Measurements from ENCODE around the gene MTMR12.
"Not testable (repeated sequence)": the region's sequence is repeated elsewhere in the genome, so short reads cannot be mapped to it uniquely, and the experiment has no call there.

MTMR12 gene

DNA sequence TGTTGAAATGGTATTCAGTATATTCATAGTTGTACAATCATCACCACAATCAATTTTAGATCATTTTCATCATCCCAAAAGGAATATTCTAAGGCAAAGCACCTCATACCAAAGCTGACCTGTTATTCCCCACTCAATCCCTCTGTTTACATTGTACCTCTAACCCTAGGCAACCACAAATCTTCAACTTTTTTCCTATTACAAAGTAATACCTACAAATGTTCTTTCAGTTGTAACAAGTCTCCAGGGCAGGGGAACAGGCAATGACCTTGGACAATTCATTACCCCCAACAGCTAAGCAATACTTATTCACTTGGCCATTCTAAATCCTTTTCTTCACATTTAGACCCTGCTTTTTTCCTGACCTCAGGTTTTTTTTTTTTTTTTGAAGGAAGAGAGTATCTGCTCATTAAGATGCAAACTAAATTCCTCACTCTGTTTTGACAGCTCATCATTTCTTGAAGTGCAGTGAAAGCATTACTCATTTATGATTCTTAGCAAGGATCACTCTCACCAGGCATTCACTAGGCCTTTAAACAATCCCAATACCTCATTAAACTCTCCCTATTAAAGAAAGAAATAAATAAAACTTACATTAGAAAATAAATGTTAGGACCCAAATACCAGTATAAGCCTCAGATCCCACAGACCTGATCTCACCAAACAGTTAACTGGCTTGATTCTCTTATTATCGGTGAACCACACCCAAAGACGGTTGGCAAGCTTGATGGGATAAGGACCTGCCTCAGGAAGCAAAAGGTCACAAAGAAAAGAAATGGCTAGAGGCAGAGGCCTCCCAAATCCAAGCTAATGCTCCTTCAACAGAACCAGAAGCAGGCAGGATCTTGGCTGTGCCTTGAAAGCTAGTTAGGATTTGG is 15.3 kb downstream of the MTMR12 start:
- DNase-seq (ENCODE audit: low read depth), result no peak

GRCh38 chr5:32295966-32296772 is 16.6 kb downstream of the MTMR12 start:
- not testable (repeated sequence) for DNase-seq (ENCODE audit: low read depth)

DNA sequence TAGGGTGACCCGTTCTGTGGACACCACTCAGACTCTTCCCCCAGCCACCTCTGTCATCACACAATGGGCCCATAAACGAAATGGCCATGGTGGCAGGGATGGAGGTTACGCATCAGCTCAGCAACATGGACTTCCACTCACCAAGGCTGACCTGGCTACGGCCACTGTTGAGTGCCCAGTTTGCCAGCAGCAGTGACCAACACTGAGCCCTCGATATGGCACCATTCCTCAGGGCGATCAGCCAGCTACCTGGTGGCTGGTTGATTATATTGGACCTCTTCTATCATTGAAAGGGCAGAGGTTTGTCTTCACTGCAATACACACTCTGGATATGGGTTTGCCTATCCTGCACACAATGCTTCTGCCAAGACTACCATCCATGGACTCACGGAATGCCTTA is 21.1 kb downstream of the MTMR12 start:
- DNase-seq (ENCODE audit: low read depth), result no peak

DNA sequence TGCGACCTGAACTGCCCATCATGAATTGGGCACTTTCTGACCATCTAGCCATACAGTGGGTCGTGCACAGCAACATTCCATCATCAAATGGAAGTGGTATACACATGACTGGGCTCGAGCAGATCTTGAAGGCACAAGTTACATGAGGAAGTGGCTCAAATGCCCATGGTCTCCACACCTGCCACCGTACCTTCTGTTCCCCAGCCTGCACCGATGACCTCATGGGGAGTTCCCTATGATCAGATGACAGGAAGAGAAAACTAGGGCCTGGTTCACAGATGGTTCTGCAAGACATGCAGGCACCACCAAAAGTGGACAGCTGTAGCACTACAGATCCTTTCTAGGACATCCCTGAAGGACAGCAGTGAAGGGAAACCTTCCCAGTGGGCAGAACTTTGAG is 21.8 kb downstream of the MTMR12 start:
- no peak for DNase-seq (ENCODE audit: low read depth)

DNA sequence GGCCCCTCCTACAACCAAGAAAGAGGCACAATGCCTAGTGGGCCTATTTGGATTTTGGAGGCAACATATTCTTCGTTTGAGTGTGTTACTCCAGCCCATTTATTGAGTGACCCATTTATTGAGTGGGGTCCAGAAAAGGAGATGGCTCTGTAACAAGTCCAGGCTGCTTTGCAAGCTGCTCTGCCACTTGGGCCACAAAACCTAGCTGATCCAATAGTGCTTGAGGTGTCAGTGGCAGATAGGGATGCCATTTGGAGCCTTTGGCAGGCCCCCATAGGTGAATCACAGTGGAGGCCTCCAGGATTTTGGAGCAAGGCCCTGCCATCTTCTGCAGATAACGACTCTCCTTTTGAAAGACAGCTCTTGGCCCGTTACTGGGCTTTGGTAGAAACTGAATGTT is 22.2 kb downstream of the MTMR12 start:
- not testable (repeated sequence) for DNase-seq (ENCODE audit: low read depth)

DNA sequence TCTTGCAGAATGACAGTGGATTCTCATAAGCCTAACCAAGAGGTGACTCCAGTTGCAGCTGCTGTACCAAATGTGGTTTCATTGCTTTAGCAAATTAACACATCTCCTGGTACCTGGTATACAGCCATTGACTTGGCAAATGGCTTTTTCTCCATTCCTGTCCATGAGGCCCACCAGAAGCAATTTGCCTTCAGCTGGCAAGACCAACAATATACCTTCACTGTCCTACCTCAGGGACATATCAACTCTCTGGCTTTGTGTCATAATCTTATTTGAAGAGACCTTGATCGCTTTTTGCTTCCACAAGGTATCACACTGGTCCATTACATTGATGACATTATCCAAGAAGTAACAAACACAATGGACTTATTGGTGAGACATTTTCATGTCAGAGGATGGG is 22.8 kb downstream of the MTMR12 start:
- DNase-seq (ENCODE audit: low read depth), result not testable (repeated sequence)

DNA sequence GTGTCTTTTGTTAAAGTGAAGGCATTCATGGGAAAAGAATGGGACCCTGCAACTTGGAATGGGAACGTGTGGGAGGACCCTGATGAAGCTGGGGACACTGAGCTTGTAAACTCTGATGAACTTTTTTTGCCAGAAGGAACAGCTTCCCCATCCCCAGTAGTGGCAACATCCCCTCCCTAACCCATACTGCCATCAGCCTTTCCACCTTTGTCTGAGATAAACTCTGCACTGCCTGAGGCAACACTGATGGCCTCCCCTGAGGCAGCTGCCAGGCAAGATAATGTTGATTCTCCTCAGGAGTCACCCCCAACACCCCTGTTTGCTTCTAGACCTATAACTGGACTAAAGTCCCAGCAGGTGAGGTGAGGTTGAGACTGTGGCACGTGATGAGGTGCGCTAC is 24.6 kb downstream of the MTMR12 start:
- not testable (repeated sequence) for DNase-seq (ENCODE audit: low read depth)

- DNase-seq (ENCODE audit: low read depth), result not testable (repeated sequence)
Observed at GRCh38 chr5:32287525-32287924, 25.2 kb downstream of the MTMR12 start.

GRCh38 chr5:32285510-32286138 is 27.1 kb downstream of the MTMR12 start:
- no peak for DNase-seq (ENCODE audit: low read depth)

DNA sequence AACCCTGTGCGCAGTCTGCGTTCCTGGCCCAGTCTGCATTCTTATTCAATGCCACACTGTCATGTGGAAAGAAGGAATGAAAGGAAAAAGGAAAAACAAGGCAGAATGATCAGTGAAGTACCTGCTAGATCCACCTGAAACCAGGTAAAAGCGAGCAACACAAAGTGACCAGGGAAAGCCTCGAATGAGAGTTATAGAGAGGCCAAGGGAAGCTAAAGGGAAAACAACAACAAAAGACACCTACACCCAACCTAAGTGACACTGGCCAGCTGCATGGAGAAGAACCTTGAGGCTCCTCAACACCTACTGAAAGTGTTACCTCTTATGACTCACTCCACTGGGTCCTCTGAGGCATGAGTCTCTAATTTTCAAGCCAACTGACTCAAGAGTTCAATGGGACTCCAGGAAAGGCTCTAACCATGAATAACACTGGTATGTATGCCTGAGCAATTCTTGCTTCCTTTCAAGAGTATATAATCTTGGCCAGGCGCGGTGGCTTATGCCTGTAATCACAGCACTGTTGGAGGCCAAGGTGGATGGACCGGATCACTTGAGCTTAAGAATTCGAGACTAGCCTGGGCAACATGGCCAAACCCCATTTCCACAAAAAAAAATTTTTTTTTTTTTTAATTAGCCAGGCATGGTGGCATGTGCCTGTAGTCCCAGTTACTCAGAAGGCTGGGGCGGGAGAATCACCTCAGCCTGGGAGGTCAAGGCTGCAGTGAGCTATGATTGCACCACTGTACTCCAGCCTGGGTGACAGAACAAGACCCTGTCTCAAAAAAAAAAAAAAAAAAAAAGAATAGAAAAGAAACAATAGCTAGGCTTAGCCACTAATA is 29.0 kb downstream of the MTMR12 start:
- no peak for DNase-seq (ENCODE audit: low read depth)

- DNase-seq (ENCODE audit: low read depth), result no peak
Observed at GRCh38 chr5:32283061-32283460, 29.7 kb downstream of the MTMR12 start.

- DNase-seq (ENCODE audit: low read depth), result no peak
Observed at GRCh38 chr5:32282633-32283032, 30.1 kb downstream of the MTMR12 start.

GRCh38 chr5:32281378-32282133 is 31.2 kb downstream of the MTMR12 start:
- not testable (repeated sequence) for DNase-seq (ENCODE audit: low read depth)

DNA sequence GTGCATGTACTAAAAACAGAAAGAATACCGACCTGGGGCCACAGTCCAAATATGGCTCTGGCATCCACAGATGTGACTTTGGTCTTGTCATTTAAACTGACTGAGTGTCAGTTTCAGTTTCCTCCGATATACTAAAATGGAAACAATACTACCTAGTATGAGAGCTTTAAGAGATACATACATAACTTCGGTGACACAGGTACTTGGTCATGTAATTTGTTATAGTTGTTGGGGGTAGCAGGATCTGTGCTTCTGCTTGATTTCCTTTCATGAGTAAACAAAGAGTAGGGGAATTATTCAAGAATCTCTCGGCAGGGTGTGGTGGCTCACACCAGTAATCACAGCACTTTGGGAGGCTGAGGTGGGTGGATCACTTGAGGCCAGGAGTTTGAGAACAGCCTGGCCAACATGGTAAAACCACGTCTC is 32.1 kb downstream of the MTMR12 start:
- no peak for DNase-seq (ENCODE audit: low read depth)

GRCh38 chr5:32279786-32280185 is 33.0 kb downstream of the MTMR12 start:
- DNase-seq (ENCODE audit: low read depth), result no peak

- DNase-seq (ENCODE audit: low read depth), result no peak
Observed at GRCh38 chr5:32279223-32279622, 33.5 kb downstream of the MTMR12 start.

- no peak for DNase-seq (ENCODE audit: low read depth)
Observed at GRCh38 chr5:32278406-32278805, 34.3 kb downstream of the MTMR12 start.

GRCh38 chr5:32277798-32278197 is 34.9 kb downstream of the MTMR12 start:
- DNase-seq (ENCODE audit: low read depth), result no peak

DNA sequence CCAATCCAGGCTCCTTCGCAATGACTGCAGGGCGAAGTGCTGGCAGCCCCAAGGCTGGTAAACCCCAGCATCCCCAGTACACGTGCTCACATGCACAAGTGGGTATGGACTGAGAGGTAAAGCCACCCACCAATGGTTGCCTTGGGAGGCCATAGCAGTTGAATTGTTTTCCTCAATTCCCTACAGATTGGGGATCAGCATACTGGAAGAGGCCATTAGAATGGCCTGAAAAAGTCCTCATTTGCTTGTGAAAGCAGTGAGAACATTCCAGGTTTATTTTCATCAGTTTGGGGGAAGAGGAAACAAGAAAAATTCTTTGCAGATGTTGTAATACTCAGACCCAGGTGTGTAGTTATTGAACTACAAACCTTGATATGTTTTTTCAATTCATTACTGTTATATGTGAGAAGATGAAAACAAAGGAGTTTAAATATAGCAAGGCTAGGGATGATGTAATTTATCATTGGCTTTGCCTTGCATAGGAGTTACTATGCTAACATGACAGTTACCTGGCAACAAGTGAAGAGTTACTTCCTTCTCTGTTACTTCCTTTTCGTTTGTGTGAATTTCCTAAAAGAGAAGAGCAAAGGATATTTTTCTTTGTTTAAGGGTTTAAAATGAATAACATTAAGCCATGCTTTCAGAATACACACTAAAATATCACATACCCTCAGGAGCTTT is 36.4 kb downstream of the MTMR12 start:
- DNase-seq (ENCODE audit: low read depth), result no peak

DNA sequence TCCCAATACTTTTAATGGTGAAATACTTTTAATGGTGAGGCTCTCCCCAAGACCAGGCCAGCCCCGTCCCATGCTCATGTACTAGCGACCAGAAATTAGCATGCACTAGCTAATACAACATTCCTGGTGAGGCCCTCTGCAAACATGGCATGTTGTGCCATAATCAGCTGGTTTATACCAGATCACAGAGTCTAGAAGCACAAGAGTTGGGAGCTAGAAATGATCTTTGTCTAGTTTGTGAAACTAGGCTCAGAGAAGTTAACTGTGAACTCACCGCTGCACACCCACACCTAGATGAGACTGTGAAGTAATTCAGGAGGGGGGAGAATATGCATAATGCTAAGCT is 37.4 kb downstream of the MTMR12 start:
- DNase-seq (ENCODE audit: low read depth), result no peak

Measured in activated T-helper 9 cell treated with anti-CD3 and anti-CD28 coated beads, Interleukin-2, amount 50 U/mL, for 16 hours (primary cell).